CD8-positive, alpha-beta memory T cell (primary cell): ENCODE data around the gene PRR7. TPM values are rescaled to one million over a fixed set of nuclear protein-coding genes. Genes with fewer than 3 reads are reported as not detected.

Experiments used
- CTCF ChIA-PET: fragments of 350-600 bp; sonication (Branson Sonifier 250); formaldehyde crosslinking; loops from one replicate; lab custom pipeline; 2021; ENCODE audit warnings: antibody characterized with exemption; lab: Charles Lee
- POLR2A ChIA-PET: fragments of 350-600 bp; sonication (Branson Sonifier 250); formaldehyde crosslinking; loops from one replicate; lab custom pipeline; 2021; ENCODE audit warnings: antibody characterized with exemption; lab: Charles Lee
- DNase-seq, 5 donors: peaks; one replicate each; pipeline versions ENCODE4 v3.0.0 to v3.0.0-alpha.2; 2020 to 2022; ENCODE audit warnings: mixed read lengths in 1 of 5
- H3K27ac ChIP-seq: one replicate; pipeline ENCODE4 v1.7.0; 2013; ENCODE audit warnings: low read depth, mild to moderate bottlenecking, low read length, moderate library complexity
- H3K27me3 ChIP-seq: 2 replicates; pipeline ENCODE4 v1.7.0; 2013; ENCODE audit warnings: low read length, mild to moderate bottlenecking; ENCODE audit not compliant: insufficient read depth, poor library complexity, severe bottlenecking
- H3K36me3 ChIP-seq: 2 replicates; pipeline ENCODE4 v1.7.0; 2013; ENCODE audit warnings: mild to moderate bottlenecking, low read length, moderate library complexity; ENCODE audit not compliant: insufficient read depth
- H3K4me1 ChIP-seq: 2 replicates; pipeline ENCODE4 v1.7.0; 2013; ENCODE audit warnings: mild to moderate bottlenecking, low read length, moderate library complexity; ENCODE audit not compliant: insufficient read depth
- H3K4me3 ChIP-seq: 2 replicates; pipeline ENCODE4 v1.7.0; 2013; ENCODE audit warnings: mild to moderate bottlenecking, low read length
- H3K9me3 ChIP-seq: 2 replicates; pipeline ENCODE4 v1.7.0; 2013; ENCODE audit warnings: mild to moderate bottlenecking, low read length
- H3K27ac Mint-ChIP-seq, 8 donors: one replicate each; pipeline ENCODE4 v1.8.0; 2020 to 2021; ENCODE audit warnings: mixed read lengths in 8 of 8, mild to moderate bottlenecking in 6 of 8, inconsistent platforms in 3 of 8, moderate library complexity in 3 of 8
- H3K27me3 Mint-ChIP-seq, 2 donors: one replicate each; pipeline ENCODE4 v1.8.0; 2020 to 2021; ENCODE audit warnings: mixed read lengths in 2 of 2, mild to moderate bottlenecking in 1 of 2, moderate library complexity in 1 of 2
- H3K36me3 Mint-ChIP-seq, 3 donors: one replicate each; pipeline ENCODE4 v1.8.0; 2020 to 2021; ENCODE audit warnings: mixed read lengths in 3 of 3, inconsistent platforms in 1 of 3, mild to moderate bottlenecking in 1 of 3
- H3K4me1 Mint-ChIP-seq, 3 donors: one replicate each; pipeline ENCODE4 v1.8.0; 2020 to 2021; ENCODE audit warnings: mixed read lengths in 3 of 3, inconsistent platforms in 1 of 3, mild to moderate bottlenecking in 1 of 3
- H3K4me3 Mint-ChIP-seq, 7 donors: one replicate each; pipeline ENCODE4 v1.8.0; 2020 to 2021; ENCODE audit warnings: mixed read lengths in 7 of 7, mild to moderate bottlenecking in 6 of 7, moderate library complexity in 4 of 7, inconsistent platforms in 2 of 7
- H3K9me3 Mint-ChIP-seq, 5 donors: one replicate each; pipeline ENCODE4 v1.8.0; 2020 to 2022; ENCODE audit warnings: mixed read lengths in 5 of 5, mild to moderate bottlenecking in 3 of 5, moderate library complexity in 2 of 5, inconsistent platforms in 1 of 5
- polyA plus RNA-seq: library from polyadenylated mRNA; unstranded; fragments of 300-500 nt; fragmentation: Illumina TruSeq; gene quantifications from one replicate; pipeline ENCODE4 v1.2.3, GENCODE V29; 2021
- total RNA-seq, 2 experiments: library from RNA; stranded (reverse); gene quantifications; one replicate each; pipeline ENCODE4 v1.2.3, GENCODE V29; 2021

The PRR7 gene
- total and polyA plus RNA-seq, 3 experiments from 2014 or later = 14.7 to 22.1 (median 15.3) TPM

GRCh38 chr5:177403792-177404640, 42.6 kb upstream of the PRR7 start:
- Histone ChIP-seq H3K9me3 (no peaks in the 10 kb centered on the region), H3K27me3 (no peaks in the 10 kb centered on the region), H3K4me1 (peaks cover 35% of the 10 kb centered on the region), H3K4me3 (peak overlapping the region; percentile 69), H3K27ac (peak overlapping the region; percentile 57), H3K36me3 (no peaks in the 10 kb centered on the region)
- peaks cover 26 to 42% (median 30%) of the 10 kb centered on the region in 3 donors for H3K4me1 Mint-ChIP-seq
- DNase-seq = peak; percentile 75 to 91 (median 82)
- H3K36me3 Mint-ChIP-seq = no peaks in the 10 kb centered on the region
- no peaks in the 10 kb centered on the region for H3K9me3 Mint-ChIP-seq
- peaks cover 0 to 11% of the 10 kb centered on the region in 2 donors for H3K27me3 Mint-ChIP-seq
- CTCF ChIA-PET = interaction anchor here (0.6 to 12.4 kb wide), 37 partner anchors 7 to 268 kb away, joined by 3 to 307 read pairs (median 7); partner anchors contain the start of genes DBN1, GRK6, LMAN2 and MXD3
- H3K27ac Mint-ChIP-seq = peak overlapping the region in 7 of 8 donors; percentile 26 to 94 (median 83)
- POLR2A ChIA-PET = interaction anchor here (0.6 to 5.6 kb wide), 14 partner anchors 9 to 100 kb away, joined by 3 to 112 read pairs (median 4); partner anchors contain the start of genes GRK6, PDLIM7, PRELID1 and PRR7
- H3K4me3 Mint-ChIP-seq = peak overlapping the region; percentile 78 to 91 (median 84)

GRCh38 chr5:177404641-177405179, 41.9 kb upstream of the PRR7 start:
- no peaks in the 10 kb centered on the region for H3K36me3 ChIP-seq
- H3K9me3 ChIP-seq = no peaks in the 10 kb centered on the region
- CTCF ChIA-PET = interaction anchor here (0.6 to 12.4 kb wide), 28 partner anchors 11 to 268 kb away, joined by 3 to 307 read pairs (median 16); partner anchors contain the start of genes DBN1, GRK6, LMAN2 and PDLIM7
- Mint-ChIP-seq H3K27me3 (peaks cover 0 to 11% of the 10 kb centered on the region in 2 donors), H3K4me1 (peaks cover 26 to 46% (median 30%) of the 10 kb centered on the region in 3 donors), H3K9me3 (no peaks in the 10 kb centered on the region), H3K27ac (peak overlapping the region in 6 of 8 donors; percentile 32 to 94 (median 62)), H3K4me3 (peak overlapping the region; percentile 46 to 91 (median 57)), H3K36me3 (no peaks in the 10 kb centered on the region)
- POLR2A ChIA-PET = interaction anchor here (0.8 to 5.6 kb wide), 11 partner anchors 8 to 93 kb away, joined by 3 to 112 read pairs (median 5); partner anchors contain the start of genes GRK6, PDLIM7 and PRR7
- no peak for DNase-seq
- peaks cover 35% of the 10 kb centered on the region for H3K4me1 ChIP-seq
- no peaks in the 10 kb centered on the region for H3K27me3 ChIP-seq
- peak overlapping the region; percentile 23 for H3K4me3 ChIP-seq
- H3K27ac ChIP-seq = peak overlapping the region; percentile 57

GRCh38 chr5:177405312-177405711, 41.3 kb upstream of the PRR7 start:
- Mint-ChIP-seq H3K4me3 (peak overlapping the region in 3 of 7 donors; percentile 39 to 64 (median 46)), H3K9me3 (no peaks in the 10 kb centered on the region), H3K27ac (peak overlapping the region in 2 of 8 donors; percentile 75 to 94), H3K36me3 (no peaks in the 10 kb centered on the region), H3K4me1 (peaks cover 27 to 46% (median 30%) of the 10 kb centered on the region in 3 donors), H3K27me3 (peaks cover 0 to 9% of the 10 kb centered on the region in 2 donors)
- POLR2A ChIA-PET = interaction anchor here (1.4 to 5.6 kb wide), 5 partner anchors 15 to 49 kb away, joined by 4 to 112 read pairs (median 54); partner anchors contain the start of genes GRK6 and PRR7
- H3K9me3 ChIP-seq = no peaks in the 10 kb centered on the region
- DNase-seq = no peak
- CTCF ChIA-PET = interaction anchor here (1.0 to 12.4 kb wide), 17 partner anchors 10 to 96 kb away, joined by 3 to 307 read pairs (median 55); partner anchors contain the start of genes GRK6, LMAN2, PDLIM7 and PRR7
- peaks cover 35% of the 10 kb centered on the region for H3K4me1 ChIP-seq
- no peak overlapping the region for H3K27ac ChIP-seq
- H3K36me3 ChIP-seq = no peaks in the 10 kb centered on the region
- no peak overlapping the region for H3K4me3 ChIP-seq
- H3K27me3 ChIP-seq = no peaks in the 10 kb centered on the region

GRCh38 chr5:177405805-177406204, 40.8 kb upstream of the PRR7 start:
- POLR2A ChIA-PET = interaction anchor here (1.4 to 5.6 kb wide), 4 partner anchors 21 to 49 kb away, joined by 4 to 112 read pairs (median 74); partner anchors contain the start of genes GRK6 and PRR7
- H3K4me3 ChIP-seq = no peak overlapping the region
- CTCF ChIA-PET = interaction anchor here (1.4 to 12.4 kb wide), 10 partner anchors 10 to 95 kb away, joined by 3 to 307 read pairs (median 88); partner anchors contain the start of genes GRK6, PDLIM7, PRR7 and RGS14
- no peaks in the 10 kb centered on the region for H3K9me3 ChIP-seq
- Mint-ChIP-seq H3K4me3 (peak overlapping the region in 2 of 7 donors; percentile 22 to 36), H3K4me1 (peaks cover 32 to 51% (median 35%) of the 10 kb centered on the region in 3 donors), H3K27ac (peak overlapping the region in 5 of 8 donors; percentile 11 to 94 (median 21)), H3K9me3 (no peaks in the 10 kb centered on the region), H3K36me3 (no peaks in the 10 kb centered on the region), H3K27me3 (peaks cover 0 to 9% of the 10 kb centered on the region in 2 donors)
- peaks cover 40% of the 10 kb centered on the region for H3K4me1 ChIP-seq
- DNase-seq = no peak
- H3K27ac ChIP-seq = no peak overlapping the region
- H3K27me3 ChIP-seq = no peaks in the 10 kb centered on the region
- H3K36me3 ChIP-seq = no peaks in the 10 kb centered on the region

DNA sequence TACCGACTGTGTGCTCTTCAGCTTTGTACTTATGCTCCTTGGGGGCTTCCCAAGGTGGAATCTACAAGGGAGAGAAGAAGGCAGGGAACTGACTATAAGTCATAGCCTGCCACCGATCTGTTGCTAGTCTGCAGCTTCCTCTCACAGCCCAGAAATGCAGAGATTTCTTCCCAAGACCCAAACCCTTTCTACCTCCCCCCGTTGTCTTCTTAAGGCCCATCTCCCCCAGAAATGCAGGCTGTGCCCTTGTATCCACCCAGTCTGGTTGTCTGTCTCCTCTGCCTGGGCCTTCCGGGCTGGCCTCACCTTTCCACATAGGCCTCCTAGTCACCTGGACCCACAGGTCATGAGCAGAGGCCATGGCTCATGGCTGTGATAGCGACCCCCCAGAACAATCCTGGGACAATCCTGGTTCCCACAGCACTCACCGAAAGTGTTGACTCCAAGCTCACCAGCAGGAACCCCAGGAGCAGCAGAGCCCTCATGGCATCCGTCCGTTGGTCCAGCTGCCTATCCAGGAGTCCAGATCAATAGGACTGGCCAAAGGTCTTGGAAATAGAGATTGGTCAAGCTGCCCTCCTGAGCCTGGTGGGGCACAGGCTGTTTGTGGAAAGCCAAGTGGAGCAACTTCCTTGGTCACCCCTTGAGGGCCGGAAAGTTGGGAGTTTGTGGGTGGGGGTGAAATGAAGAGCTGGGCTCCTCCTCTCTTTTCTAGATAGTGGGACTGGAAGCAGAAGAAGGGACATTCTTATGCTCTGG, 37.4 kb upstream of the PRR7 start, which contains the start of gene F12:
F12 (minus strand) TSS at position 522 of the 759 bp plus-strand sequence; CDS start at position 485, 37 bp downstream.
- Histone ChIP-seq H3K9me3 (no peaks in the 10 kb centered on the region), H3K36me3 (no peaks in the 10 kb centered on the region), H3K4me1 (peaks cover 45% of the 10 kb centered on the region), H3K4me3 (no peak within 1 kb of the TSS), H3K27me3 (no peaks in the 10 kb centered on the region), H3K27ac (no peak within 1 kb of the TSS)
- Mint-ChIP-seq H3K4me1 (peaks cover 37 to 67% (median 44%) of the 10 kb centered on the region in 3 donors), H3K36me3 (no peaks in the 10 kb centered on the region), H3K9me3 (no peaks in the 10 kb centered on the region), H3K27me3 (peaks cover 0 to 1% of the 10 kb centered on the region in 2 donors), H3K4me3 (peak within 1 kb of the TSS in 6 of 7 donors; percentile 2 to 54 (median 8)), H3K27ac (peak within 1 kb of the TSS in 5 of 8 donors; percentile 10 to 81 (median 40))
- ChIA-PET POLR2A (interaction anchor here (0.7 to 1.7 kb wide), 6 partner anchors 18 to 67 kb away, joined by 3 to 7 read pairs (median 3); partner anchors contain the start of gene GRK6), CTCF (interaction anchor here (1.0 to 12.4 kb wide), 11 partner anchors 15 to 92 kb away, joined by 3 to 307 read pairs (median 5); partner anchors contain the start of genes GRK6 and PRR7)
- no peak for DNase-seq

DNA sequence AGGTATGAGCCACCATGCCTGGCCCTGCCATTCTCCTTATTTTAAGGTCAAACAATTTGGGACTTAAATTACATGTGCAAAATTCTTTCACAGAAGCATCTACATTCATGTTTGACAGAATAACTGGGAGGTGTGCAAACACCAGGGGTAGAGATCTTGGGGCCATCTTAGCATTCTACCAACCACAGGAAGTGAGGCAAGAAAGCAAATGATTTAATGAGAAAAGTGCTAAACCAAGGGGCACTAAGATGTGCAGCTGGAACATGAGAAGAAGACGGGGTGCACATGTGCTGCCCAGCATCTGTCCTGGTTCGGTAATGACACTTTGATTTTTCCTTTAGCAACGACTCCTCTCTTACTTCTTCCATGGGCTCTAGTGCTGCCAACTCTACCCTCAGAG, 36.0 kb upstream of the PRR7 start:
- H3K27ac Mint-ChIP-seq = peak overlapping the region in 7 of 8 donors; percentile 15 to 94 (median 80)
- no peak overlapping the region for H3K4me3 ChIP-seq

More for the DNA sequence above, 36.0 kb upstream of the PRR7 start:
- Mint-ChIP-seq H3K4me3 (peak overlapping the region in 6 of 7 donors; percentile 2 to 65 (median 8)), H3K27me3 (peaks cover 0 to 1% of the 10 kb centered on the region in 2 donors), H3K4me1 (peaks cover 30 to 61% (median 43%) of the 10 kb centered on the region in 3 donors), H3K36me3 (no peaks in the 10 kb centered on the region), H3K9me3 (no peaks in the 10 kb centered on the region)
- DNase-seq = no peak
- ChIA-PET POLR2A (interaction anchor here (0.6 to 1.3 kb wide), 3 partner anchors 15 to 37 kb away, joined by 3 to 8 read pairs (median 3); partner anchors contain the start of gene GRK6), CTCF (interaction anchor here (1.3 to 12.4 kb wide), 4 partner anchors 15 to 44 kb away, joined by 3 to 307 read pairs (median 5); partner anchors contain the start of genes GRK6 and PRR7)
- Histone ChIP-seq H3K27ac (no peak overlapping the region), H3K9me3 (no peaks in the 10 kb centered on the region), H3K4me1 (peaks cover 40% of the 10 kb centered on the region), H3K36me3 (no peaks in the 10 kb centered on the region), H3K27me3 (no peaks in the 10 kb centered on the region)
